Middle frontal gyrus (tissue), 1 donor: ENCODE data around the gene HAUS3.
A peak's percentile ranks its signal among the peaks of the same experiment; 100 is the strongest.
"Not testable (repeated sequence)": the region's sequence is repeated elsewhere in the genome, so short reads cannot be mapped to it uniquely, and the experiment has no call there.

Experiments
- DNase-seq: peaks from one replicate; pipeline ENCODE4 v3.0.0-alpha.2; 2015; ENCODE audit warnings: low spot score; ENCODE audit errors: extremely low spot score

The HAUS3 gene

GRCh38 chr4:2220016-2220630, 21.8 kb downstream of the HAUS3 start:
- peak; percentile 67 for DNase-seq

DNA sequence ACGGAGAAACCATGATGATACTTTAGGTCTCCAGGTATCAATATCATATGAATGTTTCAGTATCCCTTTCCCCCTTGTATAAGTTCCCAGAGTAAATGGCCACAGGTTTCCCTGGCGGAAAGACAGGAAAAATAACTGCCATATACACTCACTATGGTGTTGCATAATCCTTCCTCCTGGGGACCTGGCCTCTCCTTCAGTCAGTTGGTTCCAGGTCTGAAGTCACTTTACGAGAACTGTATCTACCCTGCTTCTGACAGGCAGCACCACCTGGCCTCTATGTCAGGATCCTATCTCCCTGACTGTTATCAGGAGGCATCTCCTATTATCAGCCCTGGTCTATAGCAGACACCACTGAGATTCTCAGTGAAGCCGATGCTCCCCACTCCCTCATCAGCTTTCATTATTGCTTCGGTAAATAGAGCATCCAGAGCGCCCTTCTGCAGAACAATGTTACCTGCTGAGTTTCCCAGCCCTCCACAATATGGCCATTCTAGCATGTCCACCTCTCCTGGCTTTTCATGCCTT, 22.6 kb downstream of the HAUS3 start:
- DNase-seq, result no peak

- no peak for DNase-seq
Observed at GRCh38 chr4:2218436-2218835, 23.5 kb downstream of the HAUS3 start.

DNA sequence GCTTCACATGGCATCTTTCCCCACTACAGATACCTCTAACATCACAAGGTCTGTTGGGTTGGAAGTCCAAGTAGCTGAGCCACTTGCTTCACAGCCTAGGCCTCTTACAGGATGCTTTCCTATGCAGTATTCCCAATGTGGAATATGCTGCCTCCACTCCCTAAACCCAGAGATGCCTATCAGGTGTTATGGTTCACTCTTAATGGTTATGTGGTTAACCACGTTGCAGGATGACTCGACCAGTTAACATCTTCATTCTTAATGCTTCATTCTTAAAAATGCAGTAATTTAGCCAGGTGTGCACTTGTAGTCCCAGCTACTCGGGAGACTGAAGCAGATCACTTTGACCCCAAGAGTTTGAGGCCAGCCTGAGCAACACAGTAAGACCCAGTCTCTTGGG, 24.2 kb downstream of the HAUS3 start:
- no peak for DNase-seq

GRCh38 chr4:2212831-2213230, 29.1 kb downstream of the HAUS3 start:
- DNase-seq, result no peak

DNA sequence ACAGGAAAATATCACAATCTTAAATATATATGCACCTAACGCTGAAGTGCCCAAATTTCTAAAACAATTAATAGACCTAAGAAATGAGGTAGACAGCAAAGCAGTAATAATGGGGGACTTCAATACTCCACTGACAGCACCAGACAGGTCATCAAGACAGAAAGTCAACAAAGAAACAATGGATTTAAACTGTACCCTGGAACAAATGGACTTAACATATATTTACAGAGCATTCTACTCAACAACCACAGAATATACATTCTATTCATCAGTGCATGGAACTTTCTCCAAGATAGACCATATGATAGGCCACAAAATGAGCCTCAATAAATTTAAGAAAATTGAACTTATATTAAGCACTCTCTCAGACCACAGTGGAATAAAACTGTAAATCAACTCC, 39.1 kb downstream of the HAUS3 start:
- not testable (repeated sequence) for DNase-seq

DNA sequence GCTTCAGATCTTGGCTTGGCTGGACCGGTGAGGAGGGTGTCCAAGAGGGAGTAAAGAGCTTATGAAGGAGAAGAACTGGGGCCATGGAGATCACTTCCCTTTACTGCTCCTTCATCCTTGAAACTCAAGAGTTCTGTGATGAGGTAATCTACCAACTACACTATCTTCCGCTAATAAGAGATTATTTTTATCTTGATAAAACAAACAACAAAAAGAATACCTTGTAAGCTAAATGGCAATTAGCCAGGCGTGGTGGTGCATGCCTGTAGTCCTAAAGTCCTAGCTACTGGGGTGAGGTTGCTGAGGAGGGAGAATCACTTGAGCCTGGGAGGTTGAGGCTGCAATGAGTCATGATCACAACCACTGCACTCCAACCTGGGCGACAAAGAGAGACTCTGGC, 47.4 kb downstream of the HAUS3 start:
- no peak for DNase-seq

- DNase-seq, result no peak
Observed at GRCh38 chr4:2193326-2193725, 48.6 kb downstream of the HAUS3 start.

- DNase-seq, result no peak
Observed at GRCh38 chr4:2186865-2187172, 55.1 kb downstream of the HAUS3 start.

- DNase-seq, result no peak
Observed at GRCh38 chr4:2186133-2186864, 55.6 kb downstream of the HAUS3 start.

DNA sequence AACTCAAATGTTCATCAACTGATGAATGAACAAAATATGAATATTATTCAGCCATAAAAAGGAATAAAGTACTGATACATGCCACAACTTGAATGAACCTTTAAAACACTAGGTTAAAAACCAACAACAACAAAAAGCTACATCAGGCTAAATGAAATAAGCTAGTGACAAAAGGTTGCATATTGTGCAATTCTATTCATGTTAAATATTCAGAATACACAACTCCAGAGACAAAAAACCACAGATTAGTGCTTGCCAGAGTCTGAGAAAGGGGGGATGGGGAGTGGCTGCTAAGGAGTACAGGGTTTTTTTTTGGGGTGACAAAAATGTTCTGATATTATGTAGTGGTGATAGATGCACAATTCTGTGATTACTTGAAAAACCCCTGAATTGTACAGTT, 58.5 kb downstream of the HAUS3 start:
- no peak for DNase-seq

DNA sequence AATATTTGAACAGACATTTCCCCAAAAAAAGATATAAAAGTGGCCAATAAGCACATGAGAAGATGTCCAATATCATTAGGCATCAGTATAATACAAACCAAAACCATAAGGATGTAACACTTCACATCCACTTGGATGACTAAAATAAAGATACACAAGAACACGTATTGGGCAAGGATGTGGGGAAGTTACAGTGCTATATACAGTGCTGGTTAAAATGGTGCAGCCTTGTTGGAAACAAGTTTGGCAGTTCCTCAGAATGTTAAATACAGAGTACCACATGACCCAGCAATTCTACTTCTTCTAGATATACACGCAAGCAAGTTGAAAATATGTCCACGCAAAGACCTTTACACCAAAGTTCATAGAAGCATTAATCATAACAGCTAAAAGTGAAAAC, 58.9 kb downstream of the HAUS3 start:
- no peak for DNase-seq

GRCh38 chr4:2180410-2180809, 61.5 kb downstream of the HAUS3 start:
- DNase-seq, result no peak

GRCh38 chr4:2179717-2180116, 62.2 kb downstream of the HAUS3 start:
- no peak for DNase-seq

DNA sequence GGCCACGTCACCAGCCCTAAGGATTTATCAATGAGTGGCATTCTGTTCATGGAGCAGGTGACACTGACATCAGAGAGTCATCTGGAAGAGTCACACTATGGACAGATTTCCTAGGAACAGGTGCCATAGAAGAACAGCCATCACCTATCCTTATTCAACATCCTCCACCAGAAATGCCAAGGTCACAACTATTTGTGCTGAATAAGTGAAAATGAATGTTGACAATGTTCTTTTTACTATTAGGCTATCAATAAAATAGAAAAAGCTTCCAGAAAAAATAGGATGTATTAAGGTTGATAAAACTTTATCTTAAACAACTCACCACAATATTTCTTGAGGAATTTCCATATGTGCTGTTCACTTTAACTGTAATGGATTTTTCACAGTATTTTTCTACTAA, 62.9 kb downstream of the HAUS3 start:
- DNase-seq, result no peak
